ENCODE measurements around the gene ABLIM1.
"Not testable (repeated sequence)": the region's sequence is repeated elsewhere in the genome, so short reads cannot be mapped to it uniquely, and the experiment has no call there.

The ABLIM1 gene

DNA sequence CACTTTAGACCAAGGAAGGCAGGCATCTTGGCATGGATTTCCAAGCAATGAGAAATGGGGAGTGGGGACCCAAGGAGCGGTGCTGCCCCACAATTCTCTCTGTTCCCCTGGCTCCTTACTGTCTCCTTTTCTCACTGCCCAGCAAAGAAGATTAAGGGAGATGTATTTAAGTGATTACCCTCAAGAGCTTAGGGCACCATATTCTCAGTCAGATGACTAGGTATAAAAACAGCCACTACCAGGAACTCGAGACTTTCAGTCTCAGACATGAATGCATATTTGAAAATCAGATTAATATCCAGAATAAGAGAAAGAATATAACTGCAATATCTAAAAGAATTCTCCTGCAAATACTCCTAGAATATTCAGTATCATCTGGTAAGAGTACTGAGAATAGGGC is at the start of gene ABLIM1:
ABLIM1 (minus strand) TSS at position 101 of the 400 bp plus-strand sequence; CDS start at position 26, 75 bp downstream.
- DNase-seq (ENCODE audit: low read depth in 2 of 2): no peak

- no peak for DNase-seq (ENCODE audit: low read depth in 2 of 2)
Measured at GRCh38 chr10:114706458-114707055, 48.5 kb upstream of the ABLIM1 start.

GRCh38 chr10:114704679-114705078 is 46.6 kb upstream of the ABLIM1 start:
- no peak for DNase-seq (ENCODE audit: low read depth in 2 of 2)

GRCh38 chr10:114703377-114704107 is 45.5 kb upstream of the ABLIM1 start:
- no peak for DNase-seq (ENCODE audit: low read depth in 2 of 2)

- peak; percentile 44 to 45 for DNase-seq (ENCODE audit: low read depth in 2 of 2)
Measured at GRCh38 chr10:114698271-114699061, 40.4 kb upstream of the ABLIM1 start.

DNA sequence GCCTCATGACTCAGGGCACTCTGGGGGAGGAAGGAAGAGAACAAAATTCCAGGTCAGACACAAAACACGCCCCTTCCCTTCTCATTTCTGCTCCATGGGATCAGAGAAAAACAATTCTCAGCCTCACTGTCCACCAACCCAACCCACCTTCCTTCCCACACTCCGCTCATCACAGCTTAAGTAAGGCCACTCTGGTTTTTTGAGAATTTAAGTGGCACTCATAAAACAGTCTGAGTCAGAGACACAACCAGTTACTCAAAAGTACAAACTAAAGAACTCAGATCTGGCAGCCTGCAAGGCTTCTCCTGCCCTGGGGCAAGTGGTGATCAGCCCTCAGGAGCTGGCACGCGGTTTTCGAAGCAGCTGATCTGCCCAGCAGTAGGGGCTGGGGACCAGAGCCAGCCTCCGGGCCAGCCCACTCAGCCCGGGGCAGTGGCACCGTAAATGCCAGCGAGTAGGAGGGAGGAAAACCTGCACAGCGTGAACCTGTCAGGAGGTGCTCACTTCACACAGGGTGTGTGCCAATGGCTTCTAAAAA is 39.1 kb upstream of the ABLIM1 start:
- no peak for DNase-seq (ENCODE audit: low read depth in 2 of 2)

- DNase-seq (ENCODE audit: low read depth in 2 of 2): not testable (repeated sequence)
Measured at GRCh38 chr10:114696301-114696700, 38.2 kb upstream of the ABLIM1 start.

GRCh38 chr10:114694752-114695151 is 36.7 kb upstream of the ABLIM1 start:
- DNase-seq (ENCODE audit: low read depth in 2 of 2): no peak

GRCh38 chr10:114694062-114694461 is 36.0 kb upstream of the ABLIM1 start:
- no peak for DNase-seq (ENCODE audit: low read depth in 2 of 2)

- DNase-seq (ENCODE audit: low read depth in 2 of 2): peak; percentile 64 to 69
Measured at GRCh38 chr10:114691442-114691941, 33.4 kb upstream of the ABLIM1 start.

- no peak for DNase-seq (ENCODE audit: low read depth in 2 of 2)
Measured at GRCh38 chr10:114688786-114689185, 30.7 kb upstream of the ABLIM1 start.

- peak in 1 of 2 experiments; percentile 5 for DNase-seq (ENCODE audit: low read depth in 2 of 2)
Measured at GRCh38 chr10:114687459-114687858, 29.4 kb upstream of the ABLIM1 start.

DNA sequence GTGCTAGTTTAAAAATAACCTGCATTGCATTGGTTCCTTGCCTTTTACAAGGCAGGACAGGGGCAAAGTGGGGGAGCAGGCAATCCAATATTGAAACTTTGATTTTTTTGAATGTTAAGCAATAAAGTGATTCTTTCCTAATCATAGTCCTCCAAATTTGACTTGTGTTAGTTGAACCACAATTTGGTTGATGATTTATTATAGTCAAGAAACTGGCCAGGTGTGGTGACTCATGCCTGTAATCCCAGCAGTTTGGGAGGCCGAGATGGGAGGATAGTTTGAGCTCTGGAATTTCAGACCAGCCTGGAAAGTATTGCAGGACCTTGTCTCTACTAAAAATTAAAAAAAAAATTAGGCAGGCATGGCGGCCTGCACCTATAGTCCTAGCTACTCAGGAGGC is 27.9 kb upstream of the ABLIM1 start:
- DNase-seq (ENCODE audit: low read depth in 2 of 2): no peak

- DNase-seq (ENCODE audit: low read depth in 2 of 2): no peak
Measured at GRCh38 chr10:114685456-114685855, 27.4 kb upstream of the ABLIM1 start.

GRCh38 chr10:114684822-114685209 is 26.7 kb upstream of the ABLIM1 start:
- DNase-seq (ENCODE audit: low read depth in 2 of 2): peak; percentile 38 to 47

- peak in 1 of 2 experiments; percentile 28 for DNase-seq (ENCODE audit: low read depth in 2 of 2)
Measured at GRCh38 chr10:114684084-114684821, 26.2 kb upstream of the ABLIM1 start.

DNA sequence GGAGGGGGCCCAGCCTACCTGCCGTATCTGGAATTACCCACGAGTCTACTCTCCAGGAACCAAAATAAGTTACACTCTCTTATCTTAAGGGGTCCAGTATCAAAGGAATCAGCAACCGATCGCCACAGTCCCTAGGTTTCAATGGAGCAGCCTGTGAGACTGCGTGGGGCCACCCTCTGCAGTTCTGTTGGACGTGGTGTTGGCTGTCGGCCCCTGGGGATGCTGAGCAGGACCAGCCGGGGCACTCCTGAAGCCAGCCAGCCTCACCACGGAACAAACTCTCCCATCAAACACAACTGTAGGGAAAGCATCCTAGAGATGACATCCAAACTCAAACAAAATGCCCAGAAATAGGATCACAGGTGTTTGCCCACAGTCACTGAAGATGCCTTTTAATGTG is 25.5 kb upstream of the ABLIM1 start:
- no peak for DNase-seq (ENCODE audit: low read depth in 2 of 2)

DNA sequence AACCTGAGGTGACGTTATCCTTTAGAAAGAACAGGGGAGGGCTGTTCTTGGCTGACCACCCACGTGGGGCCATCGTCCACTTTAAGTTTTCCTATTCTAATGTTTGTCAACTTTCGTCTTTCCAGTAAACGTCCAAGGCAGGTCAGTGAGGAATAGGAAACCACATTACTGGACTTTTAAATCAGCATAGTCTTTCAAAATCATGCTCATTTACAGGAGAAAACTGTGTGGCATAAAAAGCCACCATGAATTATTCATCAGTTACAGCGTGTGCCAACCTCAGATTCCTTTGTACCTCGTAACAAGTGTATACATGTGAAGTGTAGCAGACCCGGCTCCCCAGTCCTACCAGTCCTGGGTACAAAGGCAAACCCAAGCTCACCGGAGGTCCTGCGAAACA is 25.1 kb upstream of the ABLIM1 start:
- DNase-seq (ENCODE audit: low read depth in 2 of 2): no peak

GRCh38 chr10:114682532-114682931 is 24.5 kb upstream of the ABLIM1 start:
- DNase-seq (ENCODE audit: low read depth in 2 of 2): no peak

- DNase-seq (ENCODE audit: low read depth in 2 of 2): no peak
Measured at GRCh38 chr10:114682121-114682520, 24.0 kb upstream of the ABLIM1 start.

DNA sequence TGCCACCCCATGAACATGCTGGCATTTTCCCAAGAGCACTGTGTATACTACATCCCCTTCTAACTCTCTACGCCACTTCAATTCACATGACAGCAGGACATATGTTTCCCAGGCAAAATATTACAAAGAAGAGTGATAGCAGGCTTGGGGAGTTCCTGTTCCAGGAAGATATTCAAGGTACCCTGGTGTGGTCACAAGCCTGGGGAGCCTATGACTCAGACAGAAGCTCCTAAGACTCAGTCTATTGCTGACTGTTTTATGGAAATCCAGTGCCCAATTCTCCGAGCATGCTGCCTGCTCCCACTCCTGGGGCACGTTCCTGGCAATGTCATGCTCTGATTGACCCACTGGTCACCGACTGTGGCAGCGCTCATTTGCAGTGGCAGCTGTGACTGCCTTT is 23.5 kb upstream of the ABLIM1 start:
- no peak for DNase-seq (ENCODE audit: low read depth in 2 of 2)
